ENCODE data around the gene PIK3CD. TPM values are rescaled to one million over a fixed set of nuclear protein-coding genes. Genes with fewer than 3 reads are reported as not detected.
"Not testable (repeated sequence)": the region's sequence is repeated elsewhere in the genome, so short reads cannot be mapped to it uniquely, and the experiment has no call there.

The PIK3CD gene
- polyA plus RNA-seq, 2 donors: 3.2 to 4.2 TPM

- Histone ChIP-seq H3K27ac (ENCODE audit: low read depth in 2 of 2, low read length in 1 of 2) (peak overlapping the region; percentile 86 to 91), H3K4me3 (ENCODE audit: low read depth in 1 of 2, low read length in 2 of 2) (no peak overlapping the region), H3K9me3 (ENCODE audit: control insufficient read depth in 2 of 2, insufficient read depth in 1 of 2, low read depth in 1 of 2, low read length in 1 of 2) (no peaks in the 10 kb centered on the region), H3K27me3 (ENCODE audit: control insufficient read depth in 1 of 2, insufficient read depth in 2 of 2, low read length in 2 of 2) (no peaks in the 10 kb centered on the region), H3K4me1 (ENCODE audit: control insufficient read depth in 2 of 2, insufficient read depth in 2 of 2, low read length in 1 of 2) (peaks cover 0 to 2% of the 10 kb centered on the region in 2 donors), H3K36me3 (ENCODE audit: control insufficient read depth in 2 of 2, insufficient read depth in 2 of 2, low read length in 1 of 2) (peaks cover 0 to 5% of the 10 kb centered on the region in 2 donors)
- 48 to 65% methylated on average over 10 of the region's 10 CpGs for WGBS, 2 donors
Measured at GRCh38 chr1:9758559-9759121, 107.1 kb downstream of the PIK3CD start.

GRCh38 chr1:9759939-9760338 lies 108.4 kb downstream of the PIK3CD start:
- H3K4me3 ChIP-seq (ENCODE audit: low read depth in 1 of 2, low read length in 2 of 2): no peak overlapping the region
- WGBS, 2 donors: 90% methylated on average over 2 of the region's 2 CpGs
- no peaks in the 10 kb centered on the region for H3K27me3 ChIP-seq (ENCODE audit: control insufficient read depth in 1 of 2, insufficient read depth in 2 of 2, low read length in 2 of 2)
- peaks cover 0 to 3% of the 10 kb centered on the region in 2 donors for H3K36me3 ChIP-seq (ENCODE audit: control insufficient read depth in 2 of 2, insufficient read depth in 2 of 2, low read length in 1 of 2)
- H3K4me1 ChIP-seq (ENCODE audit: control insufficient read depth in 2 of 2, insufficient read depth in 2 of 2, low read length in 1 of 2): peaks cover 0 to 2% of the 10 kb centered on the region in 2 donors
- no peaks in the 10 kb centered on the region for H3K9me3 ChIP-seq (ENCODE audit: control insufficient read depth in 2 of 2, insufficient read depth in 1 of 2, low read depth in 1 of 2, low read length in 1 of 2)
- no peak overlapping the region for H3K27ac ChIP-seq (ENCODE audit: low read depth in 2 of 2, low read length in 1 of 2)

DNA sequence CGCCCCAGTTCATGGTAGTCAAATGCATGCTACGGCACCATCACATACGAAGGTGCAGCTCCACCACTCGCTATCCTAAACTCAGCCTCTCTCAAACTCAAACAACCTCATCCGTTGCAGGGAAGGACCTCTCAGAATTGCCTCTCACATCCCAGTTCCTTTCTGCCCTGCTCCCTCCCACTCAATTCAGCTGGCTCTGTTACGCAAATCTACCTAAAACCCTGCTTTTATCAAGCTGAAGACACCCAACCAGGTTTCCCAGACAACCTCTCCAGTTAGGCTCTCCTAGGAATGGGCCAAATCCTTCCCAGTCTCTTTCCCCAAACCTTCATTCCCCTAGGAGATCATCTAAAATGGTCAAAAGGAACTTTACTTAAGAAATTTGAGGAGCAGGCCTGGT lies 109.3 kb downstream of the PIK3CD start:
- 94 to 96% methylated on average over 6 of the region's 6 CpGs for WGBS, 2 donors
- H3K9me3 ChIP-seq (ENCODE audit: control insufficient read depth in 2 of 2, insufficient read depth in 1 of 2, low read depth in 1 of 2, low read length in 1 of 2): no peaks in the 10 kb centered on the region
- peaks cover 0 to 2% of the 10 kb centered on the region in 2 donors for H3K4me1 ChIP-seq (ENCODE audit: control insufficient read depth in 2 of 2, insufficient read depth in 2 of 2, low read length in 1 of 2)
- no peak overlapping the region for H3K27ac ChIP-seq (ENCODE audit: low read depth in 2 of 2, low read length in 1 of 2)
- H3K36me3 ChIP-seq (ENCODE audit: control insufficient read depth in 2 of 2, insufficient read depth in 2 of 2, low read length in 1 of 2): peaks cover 0 to 3% of the 10 kb centered on the region in 2 donors
- no peaks in the 10 kb centered on the region for H3K27me3 ChIP-seq (ENCODE audit: control insufficient read depth in 1 of 2, insufficient read depth in 2 of 2, low read length in 2 of 2)
- H3K4me3 ChIP-seq (ENCODE audit: low read depth in 1 of 2, low read length in 2 of 2): no peak overlapping the region

DNA sequence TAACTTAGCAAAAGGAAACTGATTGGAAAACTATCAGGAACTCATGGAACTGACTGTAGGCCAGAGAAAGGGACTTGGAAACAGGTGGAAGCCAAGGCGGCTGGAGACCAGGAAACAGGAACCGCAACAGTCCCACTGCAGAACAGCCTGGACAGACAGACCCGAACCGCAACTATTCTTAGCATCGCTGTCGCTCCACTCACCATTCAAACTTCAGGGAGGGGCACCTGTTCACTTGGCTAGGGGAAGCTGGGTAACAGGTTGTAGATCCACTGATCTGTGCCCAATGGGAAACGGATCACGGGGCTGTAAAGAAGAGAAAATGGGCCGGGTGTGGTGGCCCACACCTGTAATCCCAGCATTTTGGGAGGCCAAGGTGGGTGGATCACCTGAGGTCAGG lies 110.3 kb downstream of the PIK3CD start:
- Histone ChIP-seq H3K36me3 (ENCODE audit: control insufficient read depth in 2 of 2, insufficient read depth in 2 of 2, low read length in 1 of 2) (peaks cover 0 to 3% of the 10 kb centered on the region in 2 donors), H3K4me1 (ENCODE audit: control insufficient read depth in 2 of 2, insufficient read depth in 2 of 2, low read length in 1 of 2) (peaks cover 0 to 2% of the 10 kb centered on the region in 2 donors), H3K27ac (ENCODE audit: low read depth in 2 of 2, low read length in 1 of 2) (no peak overlapping the region), H3K9me3 (ENCODE audit: control insufficient read depth in 2 of 2, insufficient read depth in 1 of 2, low read depth in 1 of 2, low read length in 1 of 2) (no peaks in the 10 kb centered on the region), H3K27me3 (ENCODE audit: control insufficient read depth in 1 of 2, insufficient read depth in 2 of 2, low read length in 2 of 2) (no peaks in the 10 kb centered on the region), H3K4me3 (ENCODE audit: low read depth in 1 of 2, low read length in 2 of 2) (no peak overlapping the region)
- 89 to 90% methylated on average over 9 of the region's 9 CpGs for WGBS, 2 donors

- 95 to 96% methylated on average over 25 of the region's 25 CpGs for WGBS, 2 donors
- H3K36me3 ChIP-seq (ENCODE audit: control insufficient read depth in 2 of 2, insufficient read depth in 2 of 2, low read length in 1 of 2); H3K4me3 ChIP-seq (ENCODE audit: low read depth in 1 of 2, low read length in 2 of 2); H3K27me3 ChIP-seq (ENCODE audit: control insufficient read depth in 1 of 2, insufficient read depth in 2 of 2, low read length in 2 of 2); H3K27ac ChIP-seq (ENCODE audit: low read depth in 2 of 2, low read length in 1 of 2); H3K9me3 ChIP-seq (ENCODE audit: control insufficient read depth in 2 of 2, insufficient read depth in 1 of 2, low read depth in 1 of 2, low read length in 1 of 2); H3K4me1 ChIP-seq (ENCODE audit: control insufficient read depth in 2 of 2, insufficient read depth in 2 of 2, low read length in 1 of 2): not testable (repeated sequence)
Measured at GRCh38 chr1:9762446-9762845, 110.9 kb downstream of the PIK3CD start.

DNA sequence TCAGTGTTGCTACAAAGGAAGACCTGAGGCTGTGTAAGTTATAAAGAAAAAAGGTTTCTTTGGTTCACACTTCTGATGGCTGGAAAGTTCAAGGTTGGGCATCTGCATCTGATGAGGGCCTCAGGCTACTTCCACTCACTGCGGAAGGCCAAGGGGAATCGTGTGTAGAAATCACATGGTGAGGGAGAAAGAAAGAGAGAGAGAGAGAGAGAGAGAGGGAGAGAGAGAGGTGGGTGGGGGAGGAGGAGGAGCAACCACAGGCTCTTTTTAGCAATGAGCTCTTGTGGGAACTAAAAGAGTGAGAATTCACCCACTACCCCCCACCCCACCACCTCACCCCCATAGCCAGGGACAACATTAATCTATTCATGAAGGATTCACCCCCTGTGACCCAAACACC lies 112.4 kb downstream of the PIK3CD start:
- Histone ChIP-seq H3K36me3 (ENCODE audit: control insufficient read depth in 2 of 2, insufficient read depth in 2 of 2, low read length in 1 of 2) (peaks cover 0 to 3% of the 10 kb centered on the region in 2 donors), H3K27me3 (ENCODE audit: control insufficient read depth in 1 of 2, insufficient read depth in 2 of 2, low read length in 2 of 2) (no peaks in the 10 kb centered on the region), H3K9me3 (ENCODE audit: control insufficient read depth in 2 of 2, insufficient read depth in 1 of 2, low read depth in 1 of 2, low read length in 1 of 2) (no peaks in the 10 kb centered on the region), H3K4me3 (ENCODE audit: low read depth in 1 of 2, low read length in 2 of 2) (no peak overlapping the region), H3K27ac (ENCODE audit: low read depth in 2 of 2, low read length in 1 of 2) (no peak overlapping the region), H3K4me1 (ENCODE audit: control insufficient read depth in 2 of 2, insufficient read depth in 2 of 2, low read length in 1 of 2) (peaks cover 0 to 2% of the 10 kb centered on the region in 2 donors)
- WGBS, 2 donors: 68 to 70% methylated on average over 2 of the region's 2 CpGs

DNA sequence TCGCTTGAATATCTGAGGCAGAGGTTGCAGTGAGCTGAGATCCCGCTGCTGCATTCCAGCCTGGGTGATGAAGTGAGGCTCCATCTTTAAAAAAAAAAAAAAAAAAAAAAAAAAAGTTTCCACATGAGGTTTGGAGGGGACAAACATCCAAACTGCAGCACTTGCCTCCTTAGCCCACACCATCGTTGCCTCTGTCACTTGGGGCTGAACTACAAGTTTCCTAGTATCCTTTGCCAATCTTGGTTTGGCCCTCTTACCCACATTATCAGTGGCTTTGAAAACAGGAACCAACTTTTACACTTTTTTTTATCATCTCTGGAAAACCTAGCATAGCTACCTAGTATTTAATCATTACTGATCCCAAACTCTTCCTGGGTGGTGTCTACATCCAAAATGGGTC lies 113.0 kb downstream of the PIK3CD start:
- peaks cover 0 to 4% of the 10 kb centered on the region in 2 donors for H3K4me1 ChIP-seq (ENCODE audit: control insufficient read depth in 2 of 2, insufficient read depth in 2 of 2, low read length in 1 of 2)
- no peaks in the 10 kb centered on the region for H3K9me3 ChIP-seq (ENCODE audit: control insufficient read depth in 2 of 2, insufficient read depth in 1 of 2, low read depth in 1 of 2, low read length in 1 of 2)
- H3K36me3 ChIP-seq (ENCODE audit: control insufficient read depth in 2 of 2, insufficient read depth in 2 of 2, low read length in 1 of 2): peaks cover 0 to 3% of the 10 kb centered on the region in 2 donors
- 81 to 84% methylated on average over 3 of the region's 3 CpGs for WGBS, 2 donors
- H3K4me3 ChIP-seq (ENCODE audit: low read depth in 1 of 2, low read length in 2 of 2): no peak overlapping the region
- H3K27ac ChIP-seq (ENCODE audit: low read depth in 2 of 2, low read length in 1 of 2): no peak overlapping the region
- H3K27me3 ChIP-seq (ENCODE audit: control insufficient read depth in 1 of 2, insufficient read depth in 2 of 2, low read length in 2 of 2): no peaks in the 10 kb centered on the region

- Histone ChIP-seq H3K4me3 (ENCODE audit: low read depth in 1 of 2, low read length in 2 of 2) (no peak overlapping the region), H3K4me1 (ENCODE audit: control insufficient read depth in 2 of 2, insufficient read depth in 2 of 2, low read length in 1 of 2) (peaks cover 0 to 2% of the 10 kb centered on the region in 2 donors), H3K36me3 (ENCODE audit: control insufficient read depth in 2 of 2, insufficient read depth in 2 of 2, low read length in 1 of 2) (peaks cover 0 to 3% of the 10 kb centered on the region in 2 donors), H3K27me3 (ENCODE audit: control insufficient read depth in 1 of 2, insufficient read depth in 2 of 2, low read length in 2 of 2) (no peaks in the 10 kb centered on the region), H3K9me3 (ENCODE audit: control insufficient read depth in 2 of 2, insufficient read depth in 1 of 2, low read depth in 1 of 2, low read length in 1 of 2) (no peaks in the 10 kb centered on the region), H3K27ac (ENCODE audit: low read depth in 2 of 2, low read length in 1 of 2) (peak overlapping the region; percentile 67 to 83)
- 77 to 83% methylated on average over 15 of the region's 15 CpGs for WGBS, 2 donors
Measured at GRCh38 chr1:9766759-9767442, 115.4 kb downstream of the PIK3CD start.

DNA sequence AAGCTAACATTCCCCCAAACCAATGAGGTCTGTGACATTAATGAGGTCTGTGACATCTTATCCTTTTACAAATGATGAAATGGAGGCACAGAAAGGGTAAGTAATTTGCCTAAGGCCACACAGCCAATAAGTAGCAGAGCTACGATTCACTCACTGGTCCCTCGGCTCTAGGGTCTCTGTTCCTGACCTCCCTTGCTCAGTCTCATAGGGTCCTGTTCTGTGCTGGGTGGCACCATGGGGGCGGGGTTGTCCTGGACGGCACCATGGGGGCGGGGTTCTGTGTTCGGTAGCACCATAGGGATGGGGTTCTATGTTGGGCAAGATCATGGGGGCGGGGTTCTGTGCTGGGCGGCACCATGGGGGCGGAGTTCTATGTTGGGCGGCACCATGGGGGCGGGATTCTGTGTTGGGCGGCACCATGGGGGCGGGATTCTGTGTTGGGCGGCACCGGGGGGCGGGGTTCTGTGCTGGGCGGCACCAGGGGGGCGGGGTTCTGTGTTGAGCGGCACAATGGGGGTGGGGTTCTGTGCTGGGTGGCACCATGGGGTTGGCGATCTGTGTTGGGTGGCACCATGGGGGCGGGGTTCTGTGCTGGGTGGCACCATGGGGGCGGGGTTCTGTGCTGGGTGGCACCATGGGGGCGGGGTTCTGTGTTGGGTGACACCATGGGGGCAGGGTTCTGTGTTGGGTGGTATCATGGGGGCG lies 116.6 kb downstream of the PIK3CD start:
- Histone ChIP-seq H3K27me3 (ENCODE audit: control insufficient read depth in 1 of 2, insufficient read depth in 2 of 2, low read length in 2 of 2) (no peaks in the 10 kb centered on the region), H3K36me3 (ENCODE audit: control insufficient read depth in 2 of 2, insufficient read depth in 2 of 2, low read length in 1 of 2) (peaks cover 0 to 8% of the 10 kb centered on the region in 2 donors), H3K4me3 (ENCODE audit: low read depth in 1 of 2, low read length in 2 of 2) (no peak overlapping the region), H3K4me1 (ENCODE audit: control insufficient read depth in 2 of 2, insufficient read depth in 2 of 2, low read length in 1 of 2) (peaks cover 0 to 2% of the 10 kb centered on the region in 2 donors), H3K9me3 (ENCODE audit: control insufficient read depth in 2 of 2, insufficient read depth in 1 of 2, low read depth in 1 of 2, low read length in 1 of 2) (no peaks in the 10 kb centered on the region), H3K27ac (ENCODE audit: low read depth in 2 of 2, low read length in 1 of 2) (peak overlapping the region in 1 of 2 donors; percentile 2)
- 93 to 94% methylated on average over 24 of the region's 24 CpGs for WGBS, 2 donors

Measured in esophagus (tissue), 2 donors.